Nucleus accumbens (tissue), 56 donors: ENCODE results near the gene DBET.
"Not testable (repeated sequence)": the region's sequence is repeated elsewhere in the genome, so short reads cannot be mapped to it uniquely, and the experiment has no call there.

Experiments used
- DNase-seq, 56 donors: peaks; one replicate each; lab custom pipeline; 2025; lab: John Stamatoyannopoulos, UW

DBET gene

GRCh38 chr4:190064342-190064741 lies at the start of gene DBET:
Gene DBET (plus strand): TSS chr4:190064502.
- not testable (repeated sequence) for DNase-seq

DNA sequence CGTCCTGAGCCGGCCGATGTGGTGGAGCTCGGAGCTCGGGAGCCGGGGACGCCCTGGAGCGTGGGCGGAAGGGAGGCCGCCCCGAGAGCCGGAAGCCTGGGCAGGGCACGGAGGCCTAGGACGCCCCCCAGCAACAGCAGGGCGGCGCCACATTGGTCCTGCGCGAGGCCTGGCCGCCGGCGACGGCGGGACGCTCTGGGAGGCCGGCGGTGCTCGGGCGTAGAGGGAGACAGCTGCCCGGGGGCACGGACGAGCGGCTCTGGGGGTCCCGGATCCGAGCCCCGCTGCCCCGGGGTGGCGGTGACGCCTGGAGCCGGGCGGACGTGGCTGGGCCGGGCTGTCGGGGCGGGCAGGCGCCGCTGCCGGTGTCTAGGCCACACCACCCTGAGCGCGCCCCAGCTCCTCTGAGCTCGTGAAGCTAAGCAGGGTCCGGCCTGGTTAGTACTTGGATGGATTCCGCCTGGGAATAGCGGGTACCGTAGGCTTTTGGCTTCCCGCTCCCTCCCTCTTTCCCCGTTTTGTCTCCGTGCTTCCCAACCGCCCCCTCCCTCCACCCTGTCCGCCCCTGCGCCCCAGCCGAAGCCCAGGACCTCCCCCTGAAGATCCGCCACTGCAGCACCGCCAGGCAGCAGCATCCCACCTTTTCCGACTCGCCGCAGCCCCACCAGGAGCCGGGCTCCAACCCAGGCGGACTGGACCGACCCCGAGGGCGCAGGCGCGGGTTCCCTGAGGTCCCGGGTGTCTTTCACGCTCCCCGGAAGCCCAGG lies 49.3 kb upstream of the DBET start:
- no peak for DNase-seq

DNA sequence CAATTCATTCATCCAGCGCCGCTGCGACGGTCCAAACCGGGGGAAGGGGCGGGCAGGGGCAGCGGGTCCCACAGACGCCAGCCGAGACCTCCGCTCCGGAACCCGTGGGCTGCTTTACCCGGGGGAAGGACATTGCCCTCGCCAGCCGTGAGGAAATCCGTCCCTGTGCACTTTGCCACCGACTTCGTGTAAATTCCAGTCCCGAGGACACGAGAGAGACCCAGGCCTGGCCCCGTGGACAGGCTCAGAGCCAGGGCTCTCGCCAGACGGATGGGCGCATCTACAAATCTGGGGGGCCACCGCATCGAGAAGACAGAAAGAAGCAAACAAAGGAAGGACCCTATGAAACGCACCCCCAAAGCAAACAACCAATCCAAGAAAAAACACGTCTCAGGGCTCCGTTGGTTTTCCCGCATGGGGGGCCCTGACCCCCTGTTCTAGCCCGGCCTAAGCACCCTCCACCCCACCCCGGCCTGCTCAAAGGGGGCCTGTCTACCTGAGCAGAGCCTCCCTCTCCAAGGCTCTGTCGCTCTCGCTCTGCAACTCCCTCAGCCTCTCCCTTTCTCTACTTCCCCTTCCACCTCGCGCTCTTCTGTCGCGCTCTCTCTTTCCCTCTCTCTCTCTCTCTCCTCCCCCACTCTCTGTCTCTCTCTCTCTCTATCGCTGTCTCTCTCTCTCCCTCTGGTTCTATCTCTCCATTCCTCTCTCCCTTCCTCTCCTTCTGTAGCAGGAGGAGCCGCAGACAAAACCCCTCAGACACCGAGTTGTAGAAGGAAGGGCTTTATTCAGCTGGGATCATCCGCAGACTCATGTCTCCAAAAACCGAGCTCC lies 48.5 kb upstream of the DBET start:
- no peak for DNase-seq

- DNase-seq = no peak
Measured at GRCh38 chr4:190016369-190017289, 47.7 kb upstream of the DBET start.

GRCh38 chr4:190017357-190018200 lies 46.7 kb upstream of the DBET start:
- no peak for DNase-seq

DNA sequence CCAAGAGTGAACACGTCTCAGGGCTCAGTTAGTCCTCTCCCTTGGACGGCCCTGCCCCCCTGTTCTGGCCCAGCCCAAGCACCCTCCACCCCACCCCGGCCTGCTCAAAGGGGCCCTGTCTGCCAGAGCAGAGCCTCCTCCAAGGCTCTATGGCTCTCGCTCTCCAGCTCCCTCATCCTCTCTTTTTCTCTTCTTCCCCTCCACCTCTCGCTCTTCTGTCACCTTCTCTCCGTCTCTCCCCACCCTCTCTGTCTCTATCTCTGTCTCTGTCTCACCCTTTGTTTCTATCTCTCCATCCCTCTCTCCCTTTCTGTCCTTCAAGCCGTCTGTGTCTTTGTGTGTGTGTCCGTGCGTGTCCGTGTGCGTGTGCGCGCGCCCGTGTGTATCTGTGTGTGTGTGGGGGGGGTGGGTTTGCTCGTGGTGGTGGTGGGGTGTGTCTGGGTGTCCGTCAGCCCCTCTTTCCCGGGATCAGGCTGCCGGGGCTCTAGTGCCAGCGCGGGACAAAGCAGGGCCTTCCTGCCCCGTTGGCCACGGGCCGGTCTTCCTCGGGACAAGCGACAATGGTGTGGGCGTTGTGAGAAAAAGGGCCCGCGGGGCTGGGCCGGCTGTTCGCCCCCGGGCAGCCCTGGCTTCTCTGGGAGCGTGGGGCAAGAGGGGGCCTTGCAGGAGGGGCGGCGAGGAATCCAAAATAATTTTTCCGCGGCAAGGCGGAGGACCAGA lies 45.9 kb upstream of the DBET start:
- DNase-seq = no peak

DNA sequence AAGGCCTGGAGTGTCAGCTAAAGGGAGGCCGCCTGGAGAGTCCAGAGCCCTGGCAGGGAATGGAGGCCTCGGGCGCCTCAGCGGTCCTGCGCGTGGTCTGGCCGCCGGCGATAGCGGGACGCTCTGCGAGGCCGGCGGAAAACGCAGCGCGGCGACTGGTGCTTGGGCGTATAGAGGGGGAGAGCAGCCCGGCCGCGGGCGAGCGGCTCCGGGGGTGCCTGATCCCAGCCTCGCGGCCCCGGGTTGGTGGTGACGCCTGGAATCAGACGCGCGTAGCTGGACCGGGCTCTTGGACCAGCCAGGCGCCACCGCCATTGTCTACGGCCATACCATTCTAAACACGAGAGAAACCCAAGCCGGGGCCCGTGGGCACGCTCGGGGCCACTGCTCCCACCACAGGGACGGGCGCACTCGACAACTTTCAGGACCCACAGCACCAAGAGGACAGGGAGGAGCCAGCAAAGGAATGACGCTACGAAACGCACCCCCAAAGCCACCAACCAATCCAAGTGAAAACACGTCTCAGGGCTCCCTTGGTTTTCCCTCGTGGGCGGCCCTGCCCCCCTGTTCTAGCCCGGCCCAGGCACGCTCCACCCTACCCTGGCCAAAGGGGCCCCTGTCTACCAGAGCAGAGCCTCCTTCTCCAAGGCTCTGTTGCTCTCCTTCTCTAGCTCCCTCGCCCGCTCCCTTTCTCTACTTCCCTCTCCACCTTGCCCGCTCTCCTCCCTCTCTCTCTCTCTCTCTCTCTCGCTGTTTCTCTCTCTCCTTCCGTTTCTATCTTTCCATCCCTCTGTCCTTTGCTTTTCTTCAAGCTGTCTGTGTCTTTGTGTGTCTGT lies 45.1 kb upstream of the DBET start:
- DNase-seq = no peak

DNA sequence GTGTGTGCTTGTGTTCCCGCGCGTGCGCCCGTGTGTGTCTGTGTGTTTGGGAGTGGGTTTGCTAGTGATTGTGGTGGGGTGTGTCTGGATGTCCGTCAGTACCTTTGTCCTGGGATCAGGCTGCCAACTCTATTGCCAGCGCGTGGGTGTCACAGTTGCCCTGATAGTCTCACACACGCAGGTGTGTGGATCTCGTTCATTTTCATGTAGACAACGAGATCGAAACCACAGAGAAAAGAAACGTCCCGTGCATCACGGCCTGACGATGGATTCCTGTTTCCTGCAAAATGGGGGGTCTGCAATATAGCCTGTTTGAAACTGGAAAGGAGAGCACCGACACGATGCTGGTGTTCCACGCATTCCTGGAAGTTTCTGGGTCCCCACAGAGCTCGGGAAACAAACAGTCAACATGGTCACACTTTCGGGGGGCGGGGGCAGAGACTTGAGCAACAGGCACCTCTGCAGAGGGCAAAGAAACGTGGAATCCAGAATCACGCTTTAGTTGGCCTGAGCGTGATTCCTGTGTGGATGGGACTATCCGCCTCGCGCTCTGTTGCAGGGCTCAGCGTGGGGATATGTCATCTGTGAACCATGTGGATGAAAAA lies 44.3 kb upstream of the DBET start:
- not testable (repeated sequence) for DNase-seq

DNA sequence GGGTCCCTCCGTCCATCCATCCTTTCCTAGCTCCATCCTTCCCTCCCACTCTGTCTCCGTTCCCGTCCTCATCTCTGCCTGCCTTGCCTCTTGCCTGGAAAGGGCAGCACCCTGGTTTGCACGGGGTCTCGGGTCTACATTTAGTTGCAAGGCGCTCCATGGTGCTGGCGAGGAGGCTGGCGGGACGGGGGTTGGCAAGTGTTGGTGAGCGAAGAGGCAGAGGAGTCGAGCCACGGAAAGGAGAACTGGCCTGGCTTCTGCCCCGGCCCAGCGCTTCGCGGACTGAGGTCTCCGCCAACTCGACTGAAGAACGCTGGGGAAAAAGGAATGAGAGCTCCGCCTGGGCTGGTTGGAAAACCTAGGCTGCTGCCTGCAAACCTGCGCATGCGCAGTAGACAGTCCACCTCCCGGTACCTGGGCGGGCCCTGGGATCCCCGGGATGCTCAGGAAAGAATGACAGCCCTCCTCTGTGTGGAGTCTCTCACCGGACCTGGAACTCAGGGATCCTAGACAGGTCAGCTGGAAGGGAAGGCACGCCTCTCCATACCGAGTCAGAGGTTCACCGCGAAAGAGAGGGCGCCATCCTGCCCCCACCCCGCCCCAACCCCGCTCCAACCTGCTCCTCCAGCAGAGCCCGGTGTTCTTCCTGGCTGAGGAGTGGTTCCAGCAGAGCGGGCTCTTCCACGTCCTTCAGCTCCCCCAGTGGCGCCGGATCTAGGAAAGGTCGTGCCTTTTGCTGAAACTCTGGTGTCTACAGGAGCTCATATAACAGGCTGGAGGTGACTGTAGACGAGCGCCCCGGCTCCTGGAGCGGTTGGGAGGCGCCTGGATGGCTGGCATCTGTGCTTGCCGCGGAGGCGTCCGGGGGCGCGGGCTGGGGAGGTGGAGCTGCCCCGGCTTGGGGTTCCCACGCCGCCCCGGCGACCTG lies 43.2 kb upstream of the DBET start:
- DNase-seq = no peak

- not testable (repeated sequence) for DNase-seq
Measured at GRCh38 chr4:190021973-190022372, 42.3 kb upstream of the DBET start.

GRCh38 chr4:190022614-190023281 lies 41.6 kb upstream of the DBET start:
- not testable (repeated sequence) for DNase-seq

DNA sequence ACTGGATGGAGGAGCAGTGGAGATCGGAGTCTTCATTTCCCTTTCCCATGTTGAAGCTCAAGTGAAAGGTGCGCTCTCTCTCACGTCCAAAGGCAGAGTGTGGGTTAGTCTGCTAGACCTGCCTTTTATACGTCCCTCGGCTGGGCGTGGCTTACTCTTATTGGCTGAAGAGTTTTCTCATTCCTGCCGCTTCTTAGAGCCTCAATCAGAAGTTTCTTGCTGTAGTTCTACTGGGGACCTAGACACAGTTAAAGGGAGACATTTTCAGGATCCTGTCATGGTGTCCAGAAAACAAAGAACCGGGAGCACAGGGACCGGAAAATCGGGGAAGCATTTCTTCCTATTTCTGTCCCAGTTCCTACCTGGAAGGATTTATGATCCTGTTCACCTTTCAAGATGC lies 37.1 kb upstream of the DBET start, which contains the start of gene FRG2:
Gene FRG2, minus strand, starts transcription at position 101 of the 400 bp plus-strand sequence. Its CDS starts 52 bp downstream, at position 49.
- not testable (repeated sequence) for DNase-seq

- DNase-seq = not testable (repeated sequence)
Measured at GRCh38 chr4:190031264-190031663, 33.0 kb upstream of the DBET start.

- DNase-seq = not testable (repeated sequence)
Measured at GRCh38 chr4:190037704-190038388, 26.5 kb upstream of the DBET start.

GRCh38 chr4:190040873-190041272 lies 23.4 kb upstream of the DBET start:
- DNase-seq = not testable (repeated sequence)
